Measurements from ENCODE around the gene GTF2F2.

GTF2F2 gene

GRCh38 chr13:45136741-45137504 is 16.6 kb downstream of the GTF2F2 start:
- no peak for TF ChIP-seq CTCF (IDR thresholded peaks at IDR 0.05; ENCODE audit: extremely low read depth, insufficient read depth, missing control alignments)
- no peak for DNase-seq (ENCODE audit: low spot score)
- in situ Hi-C loops (cut with MboI; ENCODE audit: low pct_unique_long_range_greater_than_20kb, low sequenced_read_pairs, unreplicated experiment): no loop called here

- in situ Hi-C loops (cut with MboI; ENCODE audit: low pct_unique_long_range_greater_than_20kb, low sequenced_read_pairs, unreplicated experiment): no loop called here
- TF ChIP-seq CTCF (IDR thresholded peaks at IDR 0.05; ENCODE audit: extremely low read depth, insufficient read depth, missing control alignments): no peak
- no peak for DNase-seq (ENCODE audit: low spot score)
Observed at GRCh38 chr13:45137526-45137925, 17.2 kb downstream of the GTF2F2 start.

GRCh38 chr13:45138282-45138681 is 18.0 kb downstream of the GTF2F2 start:
- in situ Hi-C loops (cut with MboI; ENCODE audit: low pct_unique_long_range_greater_than_20kb, low sequenced_read_pairs, unreplicated experiment): no loop called here
- DNase-seq (ENCODE audit: low spot score): no peak
- TF ChIP-seq CTCF (IDR thresholded peaks at IDR 0.05; ENCODE audit: extremely low read depth, insufficient read depth, missing control alignments): no peak

- in situ Hi-C loops (cut with MboI; ENCODE audit: low pct_unique_long_range_greater_than_20kb, low sequenced_read_pairs, unreplicated experiment): no loop called here
- DNase-seq (ENCODE audit: low spot score): no peak
- no peak for TF ChIP-seq CTCF (IDR thresholded peaks at IDR 0.05; ENCODE audit: extremely low read depth, insufficient read depth, missing control alignments)
Observed at GRCh38 chr13:45141369-45141768, 21.1 kb downstream of the GTF2F2 start.

- no peak for DNase-seq (ENCODE audit: low spot score)
- in situ Hi-C loops (cut with MboI; ENCODE audit: low pct_unique_long_range_greater_than_20kb, low sequenced_read_pairs, unreplicated experiment): no loop called here
- TF ChIP-seq CTCF (IDR thresholded peaks at IDR 0.05; ENCODE audit: extremely low read depth, insufficient read depth, missing control alignments): no peak
Observed at GRCh38 chr13:45142440-45143345, 22.4 kb downstream of the GTF2F2 start.

GRCh38 chr13:45143346-45143751 is 23.0 kb downstream of the GTF2F2 start:
- no peak for DNase-seq (ENCODE audit: low spot score)
- no peak for TF ChIP-seq CTCF (IDR thresholded peaks at IDR 0.05; ENCODE audit: extremely low read depth, insufficient read depth, missing control alignments)
- in situ Hi-C loops (cut with MboI; ENCODE audit: low pct_unique_long_range_greater_than_20kb, low sequenced_read_pairs, unreplicated experiment): no loop called here

All from GM13977 (cell line).